ENCODE results near the gene EXTL1.
A peak's percentile ranks its signal among the peaks of the same experiment; 100 is the strongest.
"Not testable (repeated sequence)": the region's sequence is repeated elsewhere in the genome, so short reads cannot be mapped to it uniquely, and the experiment has no call there.

Gene EXTL1, protein sequence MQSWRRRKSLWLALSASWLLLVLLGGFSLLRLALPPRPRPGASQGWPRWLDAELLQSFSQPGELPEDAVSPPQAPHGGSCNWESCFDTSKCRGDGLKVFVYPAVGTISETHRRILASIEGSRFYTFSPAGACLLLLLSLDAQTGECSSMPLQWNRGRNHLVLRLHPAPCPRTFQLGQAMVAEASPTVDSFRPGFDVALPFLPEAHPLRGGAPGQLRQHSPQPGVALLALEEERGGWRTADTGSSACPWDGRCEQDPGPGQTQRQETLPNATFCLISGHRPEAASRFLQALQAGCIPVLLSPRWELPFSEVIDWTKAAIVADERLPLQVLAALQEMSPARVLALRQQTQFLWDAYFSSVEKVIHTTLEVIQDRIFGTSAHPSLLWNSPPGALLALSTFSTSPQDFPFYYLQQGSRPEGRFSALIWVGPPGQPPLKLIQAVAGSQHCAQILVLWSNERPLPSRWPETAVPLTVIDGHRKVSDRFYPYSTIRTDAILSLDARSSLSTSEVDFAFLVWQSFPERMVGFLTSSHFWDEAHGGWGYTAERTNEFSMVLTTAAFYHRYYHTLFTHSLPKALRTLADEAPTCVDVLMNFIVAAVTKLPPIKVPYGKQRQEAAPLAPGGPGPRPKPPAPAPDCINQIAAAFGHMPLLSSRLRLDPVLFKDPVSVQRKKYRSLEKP

DNA sequence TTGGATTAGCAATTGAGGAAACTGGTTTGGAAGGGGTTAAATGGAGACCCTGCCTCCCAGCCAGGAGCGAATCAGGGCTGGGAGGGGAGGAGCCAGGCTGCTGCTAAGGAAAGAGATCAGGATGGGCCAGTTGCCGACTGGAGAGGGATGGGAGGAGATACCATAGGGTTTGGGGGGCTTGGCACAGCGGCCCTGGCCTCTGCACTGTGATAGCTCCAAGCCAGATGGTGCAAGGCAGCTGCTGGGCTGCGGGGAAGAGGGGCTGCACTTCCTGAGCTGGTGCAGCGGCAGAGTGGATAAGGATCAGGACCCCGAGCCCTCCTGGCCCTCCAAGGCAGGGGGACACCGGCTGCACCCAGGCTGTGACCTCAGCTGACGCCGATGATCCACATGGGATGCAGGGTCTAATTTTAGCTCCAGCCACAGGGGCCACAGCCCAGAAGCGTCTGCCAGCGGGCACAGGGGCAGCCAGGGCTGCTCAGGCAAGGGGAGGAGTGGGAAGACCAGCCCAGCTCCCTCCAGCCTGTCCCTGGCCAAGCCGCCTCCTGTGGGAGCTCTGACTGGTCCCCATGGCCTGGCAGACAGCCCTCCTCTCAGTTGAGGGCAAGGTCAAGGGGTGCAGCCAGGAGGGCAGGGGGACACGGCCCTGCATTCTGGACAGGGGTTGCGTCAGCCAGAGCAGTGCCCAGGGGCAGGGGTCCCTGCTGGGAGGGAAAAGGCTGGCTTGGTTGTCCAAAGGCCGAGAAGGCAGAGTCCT lies at the start of gene EXTL1:
Gene EXTL1 (plus strand): TSS at position 129 of the 757 bp plus-strand sequence. CDS start 872 bp downstream, outside the sequence.
- no peak for DNase-seq

- DNase-seq: no peak
Observed at GRCh38 chr1:25971811-25972180, 49.8 kb upstream of the EXTL1 start.

DNA sequence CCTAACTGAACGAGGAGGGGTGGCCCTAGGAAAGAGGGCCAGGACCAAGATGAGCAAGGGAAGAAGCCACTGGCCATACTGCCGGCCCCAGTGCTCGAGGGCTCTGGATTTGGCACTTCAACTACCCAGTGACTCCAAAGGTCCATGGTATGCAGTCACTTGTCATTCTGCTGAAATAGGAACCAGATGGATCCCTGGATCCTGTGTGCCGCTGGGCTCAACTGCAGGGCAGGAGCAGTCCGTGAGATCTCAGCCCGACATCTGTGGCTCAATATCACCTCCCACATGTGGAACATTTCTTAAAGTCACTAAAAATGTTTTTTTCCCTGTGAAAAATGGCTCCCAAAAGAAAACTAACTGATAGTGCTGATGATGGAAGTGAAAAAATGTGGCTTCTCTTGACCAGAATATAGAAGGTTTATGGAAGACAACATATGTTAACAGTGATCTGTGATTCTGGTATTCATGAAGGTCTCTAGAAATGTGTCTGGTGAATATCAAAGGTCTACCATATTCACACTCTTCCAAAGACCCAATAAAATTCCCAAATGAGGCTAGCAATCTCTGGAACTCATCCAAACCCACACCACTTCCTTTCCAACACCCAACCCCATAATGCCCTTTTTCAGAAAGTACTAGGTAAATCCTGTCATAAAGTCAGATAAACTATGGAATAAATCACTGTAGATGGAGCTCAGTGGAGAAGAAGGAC lies 47.8 kb upstream of the EXTL1 start:
- DNase-seq: no peak

DNA sequence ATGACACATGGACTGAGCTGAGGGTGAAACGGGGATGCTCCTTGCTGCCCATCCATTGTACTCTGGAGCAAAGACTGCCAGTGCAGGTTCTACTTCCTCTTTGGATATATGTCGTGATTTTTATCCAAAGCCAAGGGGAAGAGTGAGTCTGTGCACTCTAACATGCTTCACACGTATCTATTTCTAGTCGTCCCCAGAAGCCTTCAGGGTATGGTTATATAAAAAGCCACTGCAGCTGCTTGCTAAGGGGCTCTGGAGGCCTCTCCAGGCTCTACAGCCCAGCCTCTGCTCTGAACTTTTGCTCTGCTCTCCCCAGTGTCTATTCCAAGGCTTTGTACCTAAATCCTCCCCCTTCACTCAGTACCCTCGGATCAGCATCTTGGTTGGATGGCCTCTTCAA lies 43.8 kb upstream of the EXTL1 start:
- no peak for DNase-seq

DNA sequence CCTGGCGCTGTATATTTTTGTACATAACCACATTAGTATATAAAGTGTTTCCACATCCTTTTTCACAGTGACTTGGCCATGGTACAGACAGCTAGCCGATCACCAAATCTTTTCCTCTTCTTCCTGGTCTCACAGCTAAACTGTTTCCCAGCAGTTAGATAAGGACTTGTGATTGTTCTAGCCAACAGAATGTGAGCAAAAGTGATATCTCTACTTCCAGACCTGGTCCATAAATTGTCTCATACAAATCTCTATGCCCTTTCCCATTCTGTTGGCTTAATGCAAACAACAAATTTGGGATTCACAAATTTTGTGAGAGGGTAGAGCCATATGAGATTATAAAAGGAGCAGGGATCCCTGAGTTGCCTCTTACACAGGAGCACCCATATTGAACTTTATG lies 43.2 kb upstream of the EXTL1 start:
- no peak for DNase-seq

GRCh38 chr1:25979210-25979609 lies 42.4 kb upstream of the EXTL1 start:
- no peak for DNase-seq

DNA sequence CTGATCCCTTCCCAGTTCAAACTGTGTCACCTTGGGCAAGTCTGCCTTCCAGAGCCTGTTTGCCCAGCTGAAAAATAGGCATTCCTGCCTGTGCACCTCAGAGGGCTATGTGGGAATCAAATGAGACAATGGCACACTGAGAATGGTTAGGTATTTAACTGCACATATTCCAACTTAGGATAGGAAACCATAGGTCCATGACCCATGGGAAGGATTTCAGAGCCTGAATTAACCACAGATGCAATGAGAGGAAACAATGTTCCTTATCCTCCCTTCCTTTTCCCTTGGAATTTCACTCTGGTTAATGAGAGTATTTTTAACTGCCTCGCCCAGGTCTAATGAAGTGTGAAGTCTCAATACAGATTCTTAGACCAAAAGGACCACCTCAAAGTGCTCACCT lies 36.4 kb upstream of the EXTL1 start:
- no peak for DNase-seq

DNA sequence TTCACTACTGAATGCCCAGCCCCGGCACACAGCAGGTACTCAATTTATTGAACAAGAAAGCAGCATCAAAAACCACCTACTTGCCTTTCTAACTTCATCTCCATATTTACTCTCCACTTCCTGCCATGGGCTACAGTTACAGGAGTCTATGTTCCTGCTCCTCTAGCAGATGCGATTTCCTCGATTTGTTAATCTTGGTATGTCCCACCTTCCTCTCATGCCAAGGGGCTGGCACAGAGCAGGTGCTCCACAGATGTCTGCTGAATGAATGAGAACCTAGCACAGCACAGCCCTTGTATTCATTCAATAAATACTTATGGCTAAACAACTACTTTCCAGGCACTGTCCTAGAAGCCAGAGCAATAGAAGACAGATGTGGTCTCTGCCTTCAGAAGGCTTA lies 35.9 kb upstream of the EXTL1 start:
- no peak for DNase-seq

- not testable (repeated sequence) for DNase-seq
Observed at GRCh38 chr1:25986773-25987172, 34.8 kb upstream of the EXTL1 start.

GRCh38 chr1:25987951-25988350 lies 33.6 kb upstream of the EXTL1 start:
- DNase-seq: no peak

DNA sequence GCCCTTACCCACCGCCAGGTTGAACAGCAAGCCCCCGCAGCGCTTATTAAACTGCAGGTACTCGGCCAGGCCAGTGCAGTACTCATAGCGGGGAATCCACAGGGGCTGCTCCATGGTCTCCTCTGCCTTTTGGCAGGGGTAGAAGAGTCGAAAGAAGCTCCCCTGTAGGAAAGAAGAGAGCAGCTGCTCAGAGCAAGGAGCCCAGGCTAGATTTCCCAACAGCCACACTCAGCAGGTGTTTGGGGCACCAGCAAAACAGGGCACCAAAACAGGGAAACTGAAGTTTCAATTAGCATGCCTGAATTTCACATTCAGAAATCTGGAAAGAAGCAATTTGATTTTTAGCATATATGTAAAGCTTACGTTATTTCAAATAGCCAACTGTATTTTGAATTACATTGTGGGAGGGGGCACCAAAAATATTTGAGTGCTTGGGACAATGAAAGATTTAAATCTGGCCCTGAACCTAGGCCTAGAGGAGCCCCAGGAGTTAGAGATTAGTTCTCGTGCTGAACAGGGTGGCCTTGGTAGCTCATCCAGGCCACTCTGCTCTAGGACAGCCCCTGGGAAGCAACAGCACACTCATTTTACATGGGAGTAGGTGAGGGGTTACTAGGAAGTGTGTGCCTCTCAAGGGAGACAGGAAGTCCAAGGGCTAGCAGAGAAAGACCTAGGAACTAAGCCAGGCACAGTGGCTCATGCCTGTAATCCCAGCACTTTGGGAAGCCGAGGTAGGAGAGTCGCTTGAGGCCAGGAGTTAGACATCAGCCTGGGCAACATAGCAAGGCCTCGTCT lies 31.9 kb upstream of the EXTL1 start:
- no peak for DNase-seq

- DNase-seq: no peak
Observed at GRCh38 chr1:25990251-25990650, 31.3 kb upstream of the EXTL1 start.

DNA sequence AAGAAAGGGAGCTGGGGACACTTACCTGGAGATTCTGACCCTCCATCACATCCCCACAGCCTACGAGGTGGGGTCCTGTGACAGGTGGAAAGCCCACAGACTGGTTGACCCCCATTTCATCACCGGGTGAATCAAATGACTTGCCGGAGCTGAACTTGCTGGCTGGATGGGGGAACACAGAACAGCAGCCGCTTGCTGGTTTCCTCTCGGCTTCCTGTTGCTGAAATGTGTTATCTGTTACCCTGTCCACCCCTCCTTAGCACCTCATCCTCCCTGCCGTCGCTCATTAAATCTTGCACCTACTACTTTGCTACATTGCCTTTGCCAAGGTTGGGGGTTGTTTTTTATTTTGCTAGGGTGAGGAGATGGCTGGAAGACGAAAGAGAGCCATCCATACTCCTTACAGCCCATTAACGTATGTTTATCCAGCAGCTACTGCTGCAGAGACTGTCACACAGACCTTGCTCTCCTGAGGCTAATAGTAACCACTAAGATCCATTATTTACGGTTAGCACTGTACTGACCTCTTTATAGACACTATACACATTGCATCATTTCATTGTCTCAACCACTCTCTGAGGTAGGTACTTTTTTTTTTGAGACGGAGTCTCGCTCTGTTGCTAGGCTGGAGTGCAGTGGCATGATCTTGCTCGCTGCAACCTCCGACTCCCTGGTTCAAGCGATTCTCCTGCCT lies 30.7 kb upstream of the EXTL1 start:
- DNase-seq: peak; percentile 37 to 40

- no peak for DNase-seq
Observed at GRCh38 chr1:25991937-25992688, 29.5 kb upstream of the EXTL1 start.

GRCh38 chr1:25992689-25993171 lies 28.8 kb upstream of the EXTL1 start:
- DNase-seq: no peak

- no peak for DNase-seq
Observed at GRCh38 chr1:25993197-25993951, 28.2 kb upstream of the EXTL1 start.

DNA sequence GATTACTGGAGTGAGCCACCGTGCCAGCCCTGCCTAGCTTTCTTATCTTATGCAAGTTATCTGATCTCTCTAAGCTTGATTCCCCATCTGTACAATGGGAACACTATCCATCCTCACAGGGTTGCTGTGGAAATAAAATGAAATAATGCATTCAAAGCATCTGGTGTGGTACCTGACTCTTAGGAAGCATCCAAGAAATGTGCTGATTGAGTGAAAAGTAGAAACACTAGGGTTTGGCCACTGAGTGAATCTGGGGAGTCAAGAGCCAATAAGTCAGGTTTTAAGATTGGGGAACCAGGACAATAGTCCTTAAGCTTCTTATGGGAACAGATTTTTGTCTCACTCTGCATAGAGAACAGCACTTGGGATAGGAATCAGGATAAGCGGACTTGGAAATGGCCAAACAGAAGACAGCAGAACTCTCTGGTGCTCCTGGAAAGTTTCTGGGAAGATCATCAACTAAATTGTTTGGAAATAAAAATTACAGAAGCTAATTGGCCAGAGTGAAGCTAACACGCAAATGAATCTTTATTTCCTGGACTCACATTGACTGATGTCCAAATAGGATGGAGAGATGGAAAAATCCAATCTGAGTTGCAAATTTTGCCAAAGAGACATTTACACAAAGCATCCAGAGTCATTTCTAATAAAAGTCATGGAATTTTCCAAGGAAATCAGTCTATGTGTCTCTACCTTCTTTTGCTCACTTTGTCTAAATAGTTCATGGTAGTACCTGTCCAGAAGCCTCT lies 27.0 kb upstream of the EXTL1 start:
- DNase-seq: no peak

GRCh38 chr1:25996966-25997827 lies 24.4 kb upstream of the EXTL1 start:
- DNase-seq: no peak

Data from stimulated activated CD4-positive, alpha-beta T cell treated with anti-CD3 and anti-CD28 coated beads, Interleukin-2, amount 100 ng/mL, for 24 hours (primary cell).